ENCODE results near the gene ENGASE.
"Not testable (repeated sequence)": the region's sequence is repeated elsewhere in the genome, so short reads cannot be mapped to it uniquely, and the experiment has no call there.

Gene ENGASE

GRCh38 chr17:79052131-79052530, 22.5 kb upstream of the ENGASE start:
- no peak for DNase-seq (ENCODE audit: low read depth)

GRCh38 chr17:79053251-79053925, 21.2 kb upstream of the ENGASE start:
- no peak for DNase-seq (ENCODE audit: low read depth)

DNA sequence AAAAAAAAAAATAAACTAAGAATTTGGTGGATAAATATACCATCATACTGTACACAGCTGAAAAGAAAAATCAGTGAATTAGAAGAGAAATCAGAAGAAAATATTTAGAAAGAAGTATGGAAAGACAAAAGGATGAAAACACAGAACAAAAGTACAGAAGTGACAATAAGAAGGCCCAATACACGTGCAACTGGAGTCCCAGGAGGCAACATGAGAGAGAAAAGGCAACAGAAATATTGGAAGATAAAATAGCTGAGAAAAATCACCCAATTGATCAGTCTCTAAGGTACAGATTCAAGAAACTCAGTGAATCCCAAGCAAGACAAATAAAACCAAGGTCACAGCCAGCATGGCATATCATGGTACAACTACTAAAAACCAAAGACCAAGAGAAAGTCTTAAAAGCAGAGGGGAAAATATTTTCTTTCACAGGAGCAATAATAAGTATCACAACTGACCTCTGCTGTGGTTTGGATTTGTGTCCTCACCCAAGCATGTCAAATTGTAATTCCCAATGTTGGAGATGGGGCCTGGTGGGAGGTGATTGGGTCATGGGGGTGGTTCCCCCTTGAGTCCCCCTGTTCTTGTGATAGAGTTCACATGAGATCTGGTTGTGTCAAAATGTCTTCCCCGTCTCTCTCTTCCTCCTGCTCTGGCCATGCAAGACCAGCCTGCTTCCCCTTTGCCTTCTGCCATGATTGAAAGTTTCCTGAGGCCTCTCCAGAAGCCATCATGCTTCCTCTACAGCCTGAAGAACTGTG, 20.2 kb upstream of the ENGASE start:
- DNase-seq (ENCODE audit: low read depth) = no peak

DNA sequence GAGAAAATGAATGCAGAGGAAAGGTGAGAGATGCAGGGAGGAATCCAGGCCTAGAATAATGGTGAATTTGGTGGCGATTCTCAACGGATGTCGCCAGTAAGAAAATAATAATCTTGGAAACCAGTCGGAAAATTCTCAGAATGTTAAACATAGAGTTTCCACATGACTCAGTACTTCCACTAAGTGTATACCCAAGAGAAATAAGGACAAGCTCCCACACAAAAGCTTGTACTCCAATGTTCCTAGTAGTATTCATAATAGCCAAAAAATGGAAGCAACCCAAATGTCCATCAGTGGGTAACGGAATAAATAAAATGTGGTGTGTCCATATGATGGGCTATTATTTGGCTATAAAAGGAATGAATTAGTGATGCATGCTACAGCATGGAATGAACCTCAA, 19.4 kb upstream of the ENGASE start:
- peak; percentile 61 for DNase-seq (ENCODE audit: low read depth)

DNA sequence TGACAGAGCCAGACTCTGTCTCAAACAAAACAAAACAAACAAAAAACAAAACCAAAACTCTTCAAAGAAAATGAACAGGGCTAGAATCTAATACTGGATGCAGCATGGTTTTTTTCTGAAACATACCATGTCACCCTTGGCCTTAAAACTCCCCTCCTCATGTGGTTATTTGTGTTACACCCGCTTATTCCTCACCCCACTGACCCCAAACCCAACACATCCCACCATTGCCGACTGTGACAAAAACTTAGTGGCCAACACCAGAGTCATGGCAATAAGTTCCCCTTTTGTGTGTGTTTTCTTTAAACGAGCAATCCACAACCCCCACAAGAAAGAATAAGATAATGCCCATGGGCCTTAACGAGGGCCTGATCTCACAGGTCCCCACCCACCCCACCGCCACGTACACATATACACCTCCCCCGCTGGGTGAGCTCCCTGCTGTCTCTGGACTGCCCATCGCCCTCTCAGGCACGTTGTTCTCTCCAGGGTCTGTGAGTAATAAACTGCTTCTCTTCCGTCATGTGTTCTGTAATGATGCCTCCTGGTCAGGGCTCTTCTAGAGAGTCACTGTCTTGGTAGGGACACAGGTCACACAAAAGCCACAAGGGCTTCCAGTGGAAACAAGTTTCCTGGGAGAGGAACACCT, 16.8 kb upstream of the ENGASE start:
- DNase-seq (ENCODE audit: low read depth) = no peak

DNA sequence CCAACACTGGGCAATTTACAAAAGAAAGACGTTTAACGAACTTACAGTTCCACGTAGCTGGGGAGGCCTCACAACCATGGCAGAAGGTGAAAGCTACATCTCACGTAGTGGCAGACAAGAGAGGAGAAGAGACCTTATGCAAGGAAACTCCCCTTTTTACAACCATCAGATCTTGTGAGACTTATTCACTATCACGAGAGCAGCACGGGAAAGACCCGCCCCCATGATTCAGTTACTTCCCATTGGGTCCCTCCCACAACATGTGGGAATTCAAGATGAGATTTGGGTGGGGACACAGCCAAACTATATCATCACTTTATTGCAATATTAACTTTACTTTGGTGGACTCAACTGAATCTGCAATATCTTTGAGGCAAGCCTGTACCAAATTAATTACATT, 11.9 kb upstream of the ENGASE start:
- no peak for DNase-seq (ENCODE audit: low read depth)

- no peak for DNase-seq (ENCODE audit: low read depth)
Observed at GRCh38 chr17:79064026-79064425, 10.6 kb upstream of the ENGASE start.

DNA sequence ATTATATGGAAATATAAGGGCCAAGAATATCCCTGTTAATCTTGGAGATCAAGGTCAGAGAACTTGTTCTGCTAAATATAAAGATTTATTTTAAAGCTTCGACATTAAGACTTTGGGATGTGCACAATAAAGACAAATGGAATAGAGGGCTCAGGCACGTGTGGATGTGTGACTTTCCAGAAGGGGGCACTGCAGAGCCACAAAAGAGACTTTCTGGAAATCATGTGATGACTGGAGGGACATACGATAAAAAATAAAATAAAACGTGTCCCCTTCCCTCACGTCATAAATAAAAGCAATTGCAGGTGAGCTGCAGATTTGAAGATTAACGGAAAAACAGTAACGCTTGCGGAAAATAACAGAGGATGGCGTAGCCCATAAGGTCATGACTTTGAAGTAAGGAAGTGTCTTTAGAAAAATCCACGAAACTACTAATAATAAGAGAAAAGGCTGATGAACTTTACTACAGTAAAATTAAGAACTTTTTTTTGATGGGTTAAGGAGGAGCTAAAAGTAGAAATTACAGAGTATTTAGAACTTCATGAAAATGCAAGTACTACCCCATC, 9.4 kb upstream of the ENGASE start:
- no peak for DNase-seq (ENCODE audit: low read depth)

GRCh38 chr17:79066963-79067362, 7.7 kb upstream of the ENGASE start:
- DNase-seq (ENCODE audit: low read depth) = no peak

DNA sequence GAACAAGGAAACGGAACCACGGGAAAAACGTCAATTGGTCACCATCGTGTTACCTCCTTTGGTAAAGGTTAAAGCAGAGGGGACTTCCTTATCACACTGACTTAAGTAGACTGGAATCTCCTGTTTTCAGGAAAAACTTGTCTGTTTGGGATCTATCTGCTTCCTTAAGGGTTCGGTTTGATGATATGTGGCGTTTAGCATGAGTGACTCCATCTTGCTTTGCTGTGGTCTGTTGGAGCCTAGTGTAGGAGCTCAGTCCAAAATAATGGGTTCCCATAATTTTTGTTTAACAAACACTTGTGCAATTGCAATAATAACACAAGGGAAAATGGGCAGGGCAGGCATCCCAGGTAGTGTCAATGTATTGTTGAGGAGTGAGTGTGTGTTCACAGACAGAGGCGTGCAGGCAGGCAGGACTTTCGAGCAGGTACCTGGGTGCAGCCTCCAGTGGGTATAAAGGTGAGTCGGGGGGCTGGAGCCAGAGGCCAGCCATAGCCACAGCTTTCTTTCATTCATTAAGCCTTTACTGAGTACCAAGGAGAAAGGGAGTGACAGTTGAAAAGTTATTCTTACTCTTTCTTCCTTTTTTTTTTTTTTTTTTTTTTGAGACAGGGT, 4.3 kb upstream of the ENGASE start:
- DNase-seq (ENCODE audit: low read depth) = no peak

DNA sequence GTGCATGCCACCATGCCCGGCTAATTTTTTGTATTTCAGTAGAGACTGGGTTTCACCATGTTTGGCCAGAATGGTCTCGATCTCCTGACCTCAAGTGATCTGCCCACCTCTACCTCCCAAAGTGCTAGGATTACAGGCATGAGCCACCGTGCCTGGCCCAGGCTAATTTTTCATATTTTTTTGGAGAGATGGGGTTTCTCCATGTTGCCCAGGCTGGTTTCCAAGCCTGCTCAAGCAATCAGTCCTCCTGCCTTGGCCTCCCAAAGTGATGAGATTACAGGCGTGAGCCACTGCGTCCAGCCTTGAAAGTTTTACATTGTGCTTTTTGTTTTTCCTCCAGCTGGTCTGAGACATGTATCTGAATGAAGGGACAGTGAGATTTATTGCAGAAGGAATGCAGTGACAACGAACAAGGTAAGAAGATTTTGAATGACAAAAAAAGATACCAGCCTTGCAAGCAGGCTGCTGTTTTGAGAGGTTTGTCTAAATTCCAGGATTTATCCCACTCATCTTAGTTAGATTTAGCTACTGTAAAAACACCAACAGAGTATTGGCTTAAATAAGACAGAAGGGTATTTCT, 3.4 kb upstream of the ENGASE start:
- no peak for DNase-seq (ENCODE audit: low read depth)

- no peak for DNase-seq (ENCODE audit: low read depth)
Observed at GRCh38 chr17:79072544-79072943, 2.1 kb upstream of the ENGASE start.

DNA sequence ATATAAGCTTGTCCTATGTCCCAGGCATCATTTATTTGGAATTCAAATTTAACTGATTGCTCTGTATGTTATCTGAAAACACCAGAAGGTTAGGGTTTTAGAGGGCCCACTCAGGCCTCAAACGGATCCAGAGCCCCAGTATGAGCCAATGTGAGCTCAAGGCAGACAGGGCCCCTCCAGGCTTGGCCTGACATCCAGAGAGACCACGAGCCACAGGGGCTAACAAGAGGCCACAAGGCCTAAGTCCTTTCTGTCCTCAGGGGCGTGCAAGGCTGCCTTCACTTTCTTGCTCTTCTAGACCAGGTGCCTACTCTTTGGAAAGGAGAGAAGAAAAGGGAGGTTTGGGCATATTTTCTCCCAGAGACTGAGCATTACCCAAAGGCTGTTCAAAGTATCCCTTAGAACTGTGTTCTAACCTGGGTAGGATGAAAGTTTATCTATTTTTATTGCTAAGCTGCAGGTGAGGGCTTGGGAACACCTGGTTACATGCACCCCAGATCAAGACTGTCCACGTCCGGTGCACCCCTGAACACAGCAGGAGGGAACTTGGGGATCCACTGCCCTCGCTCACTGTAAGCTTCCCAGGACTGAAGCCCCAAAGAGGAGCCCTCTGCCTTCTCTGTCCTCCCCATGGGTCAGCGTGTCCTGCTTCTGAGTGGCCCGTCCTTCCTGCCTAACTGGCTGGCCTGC, 1.5 kb upstream of the ENGASE start:
- DNase-seq (ENCODE audit: low read depth) = no peak

GRCh38 chr17:79073706-79074088, 927 bp upstream of the ENGASE start:
- DNase-seq (ENCODE audit: low read depth) = no peak

- DNase-seq (ENCODE audit: low read depth) = not testable (repeated sequence)
Observed at GRCh38 chr17:79074121-79074648, 439 bp upstream of the ENGASE start.

DNA sequence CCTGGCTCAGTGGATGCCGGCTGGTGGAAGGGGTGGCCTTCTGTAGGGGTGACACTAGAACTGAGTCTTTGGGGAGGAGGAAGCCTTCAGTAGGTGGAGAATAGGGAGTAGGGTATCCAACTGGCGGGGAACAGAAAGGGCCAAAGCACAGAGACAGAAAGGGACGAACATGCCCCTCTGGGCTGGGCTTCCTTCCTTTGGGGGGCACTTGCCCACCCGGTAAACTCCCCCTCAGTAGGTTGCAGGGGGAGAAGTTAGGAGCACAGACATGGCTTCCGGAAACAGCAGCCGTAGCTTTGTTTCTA, 774 bp downstream of the ENGASE start:
- no peak for DNase-seq (ENCODE audit: low read depth)

DNA sequence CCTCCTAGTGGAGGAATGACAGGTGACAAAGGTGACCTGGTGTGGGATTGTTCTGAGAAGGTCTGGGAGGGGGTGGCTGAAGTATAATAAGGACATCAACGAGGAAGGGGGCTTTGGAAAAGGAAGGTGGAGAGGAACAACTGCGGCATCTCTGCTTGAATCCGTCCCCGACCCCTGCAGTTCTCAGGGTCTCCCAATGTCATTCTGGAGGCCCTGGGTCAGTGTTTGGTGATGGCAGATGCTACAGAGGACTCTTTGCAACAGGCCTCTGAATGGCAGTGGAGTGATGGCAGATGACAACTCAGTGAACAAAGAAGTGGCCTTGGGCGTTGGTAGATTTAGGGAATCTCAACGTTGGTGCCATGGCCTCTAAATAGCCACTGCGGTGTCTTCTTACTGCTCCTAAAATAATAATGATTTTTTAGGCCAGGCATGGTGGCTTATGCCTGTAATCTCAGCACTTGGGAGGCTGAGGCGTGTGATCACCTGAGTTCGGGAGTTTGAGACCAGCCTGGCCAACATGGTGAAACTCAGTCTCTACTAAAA, 1.3 kb downstream of the ENGASE start:
- no peak for DNase-seq (ENCODE audit: low read depth)

DNA sequence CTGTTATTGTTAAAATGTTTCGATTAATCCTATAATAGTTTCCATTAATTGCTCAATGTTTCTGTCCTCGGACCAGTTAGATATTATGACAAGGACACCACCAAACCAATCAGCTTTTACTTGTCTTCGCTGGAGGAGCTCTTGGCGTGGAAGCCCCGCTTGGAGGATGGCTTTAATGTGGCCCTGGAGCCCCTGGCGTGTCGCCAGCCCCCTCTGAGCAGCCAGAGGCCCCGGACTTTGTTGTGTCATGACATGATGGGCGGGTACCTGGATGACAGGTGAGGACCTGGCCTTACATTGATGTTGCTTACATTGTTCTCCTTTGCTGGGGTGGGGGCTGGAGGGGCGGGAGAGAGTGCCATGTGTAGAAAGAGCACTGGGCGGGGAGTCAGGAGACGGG, 3.0 kb downstream of the ENGASE start:
- no peak for DNase-seq (ENCODE audit: low read depth)

DNA sequence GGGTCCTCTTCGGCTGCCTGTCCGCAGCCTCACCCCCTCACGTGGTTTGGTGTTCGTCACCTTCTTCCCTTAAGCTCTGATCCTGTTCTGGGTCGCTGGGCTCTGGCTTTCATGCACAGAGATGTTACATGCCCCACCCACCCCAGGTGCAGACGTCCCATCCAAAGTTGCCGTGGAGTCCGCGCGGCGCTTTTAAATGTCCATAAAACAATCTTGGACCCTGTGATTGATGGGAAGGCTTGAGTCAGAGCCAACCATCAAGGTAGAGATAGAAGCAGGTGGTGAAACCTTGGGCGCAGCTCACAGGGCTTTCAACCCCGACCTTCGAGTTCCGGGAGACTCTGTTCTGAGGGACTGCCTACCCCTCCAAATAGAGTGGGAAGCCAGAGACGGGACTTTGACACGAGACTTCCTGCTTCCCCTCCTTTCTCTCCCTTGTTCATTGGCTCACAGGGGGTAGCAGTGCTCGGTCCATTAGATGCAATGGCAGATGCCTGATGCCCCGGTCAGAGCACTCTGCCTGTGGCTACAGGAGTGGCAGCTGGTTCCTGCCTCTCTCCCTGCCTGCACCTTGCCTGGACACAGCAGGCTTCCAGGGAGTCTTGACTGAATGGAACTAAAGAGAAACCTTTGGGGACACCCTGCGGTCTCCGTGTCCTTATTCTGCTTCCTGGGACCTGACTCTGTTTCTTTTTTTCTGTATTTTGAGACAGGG, 4.0 kb downstream of the ENGASE start:
- DNase-seq (ENCODE audit: low read depth) = no peak

DNA sequence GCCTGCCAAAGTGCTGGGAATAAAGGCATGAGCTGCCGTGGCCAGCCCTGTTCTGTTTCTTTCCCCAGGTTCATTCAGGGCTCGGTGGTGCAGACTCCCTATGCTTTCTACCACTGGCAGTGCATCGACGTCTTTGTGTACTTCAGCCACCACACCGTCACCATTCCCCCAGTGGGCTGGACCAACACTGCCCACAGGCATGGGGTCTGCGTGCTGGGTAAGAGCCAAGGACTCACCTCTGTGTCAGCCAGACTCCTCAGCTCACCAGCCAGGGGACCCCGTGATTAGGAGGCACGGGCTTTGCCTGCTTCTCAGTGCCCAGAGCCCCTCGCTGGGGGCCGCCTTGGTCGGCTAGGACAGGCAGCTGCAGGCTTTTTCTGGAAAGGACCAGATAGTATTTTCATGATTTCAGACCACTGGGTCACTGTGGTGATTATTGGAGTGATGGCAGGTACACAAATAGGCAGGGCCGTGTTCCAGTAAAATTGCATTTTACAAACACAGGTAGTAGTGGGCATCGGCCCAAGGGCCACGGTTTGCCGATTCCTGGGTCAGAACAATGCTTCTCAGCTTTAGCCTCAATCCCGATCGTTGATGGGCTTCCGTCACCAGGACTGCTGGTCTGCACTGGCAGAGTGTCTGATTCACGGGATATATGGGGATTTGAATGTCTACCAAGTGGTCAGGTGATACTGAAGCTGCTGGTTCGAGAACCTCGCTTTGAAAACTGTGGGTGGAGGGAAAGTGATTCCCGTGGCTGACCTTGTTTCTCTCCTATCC, 5.0 kb downstream of the ENGASE start:
- no peak for DNase-seq (ENCODE audit: low read depth)
